Testis (tissue), 3 donors: ENCODE measurements around the gene FERMT1. TPM values are rescaled to one million over a fixed set of nuclear protein-coding genes. Genes with fewer than 3 reads are reported as not detected.
"Not testable (repeated sequence)": the region's sequence is repeated elsewhere in the genome, so short reads cannot be mapped to it uniquely, and the experiment has no call there.

Experiments
- DNase-seq: peaks from one replicate; pipeline ENCODE4 v3.0.0-alpha.2; 2019
- H3K27ac ChIP-seq, 2 donors: fragments of 200-600 bp; sonication (generic); one replicate each; pipeline ENCODE4 v1.5.1; 2019
- H3K27me3 ChIP-seq: fragments of 200-600 bp; sonication (generic); one replicate; pipeline ENCODE4 v1.5.1; 2019
- H3K36me3 ChIP-seq: fragments of 200-600 bp; sonication (generic); one replicate; pipeline ENCODE4 v1.5.1; 2017; ENCODE audit warnings: low read depth; ENCODE audit errors: missing control alignments
- H3K4me1 ChIP-seq: fragments of 200-600 bp; sonication (generic); one replicate; pipeline ENCODE4 v1.5.1; 2019
- H3K4me3 ChIP-seq, 2 donors: fragments of 200-600 bp; sonication (generic); one replicate each; pipeline ENCODE4 v1.5.1; 2017 to 2019
- H3K9me3 ChIP-seq: fragments of 200-600 bp; sonication (generic); one replicate; pipeline ENCODE4 v1.5.1; 2017
- POLR2A ChIP-seq: fragments of 450-650 bp; IDR thresholded peaks from one replicate; pipeline ENCODE4 v1.6.1; 2017; ENCODE audit warnings: antibody characterized with exemption, mild to moderate bottlenecking, moderate library complexity
- WGBS, 2 donors: methylation state at CpG; one replicate each; pipeline ENCODE4 v1.1.5; 2018; 5-methylcytosine and 5-hydroxymethylcytosine counted together
- intact Hi-C: fragments of 100-400 bp; cut with DNase I; formaldehyde crosslinking; loops from one replicate; pipeline ENCODE4 v1.15.1; 2023; ENCODE audit warnings: low total_unique reads
- polyA plus RNA-seq: library from polyadenylated mRNA; stranded (reverse); fragments of 350-450 nt; fragmentation: Illumina TruSeq; extraction: RNeasy Lipid Tissue Mini Kit (QIAGEN cat#74804); gene quantifications from one replicate; pipeline ENCODE4 v1.2.3, GENCODE V29; 2014; ENCODE audit warnings: low read depth, low replicate concordance; ENCODE audit not compliant: insufficient read depth
- total RNA-seq, 2 donors: library from RNA; depleted of rRNA; stranded (reverse); fragments of >200 nt; gene quantifications; one replicate each; pipeline ENCODE4 v1.2.3, GENCODE V29; 2016
- TF ChIP-seq, protein P1 (sequence below), 3 experiments: fragments of 450-650 bp in 2 of 3; fragments of 200-600 bp in 1 of 3; sonication (generic) in 1 of 3; IDR thresholded peaks; one replicate each; pipeline ENCODE4 v1.5.1; 2016 to 2019; ENCODE audit warnings: antibody characterized with exemption in 3 of 3, mild to moderate bottlenecking in 2 of 3, moderate library complexity in 1 of 3

Gene FERMT1
- total and polyA plus RNA-seq, 3 donors from 2014 or later = 1.8 to 5.7 (median 2.5) TPM

GRCh38 chr20:6038256-6038655 is 84.6 kb downstream of the FERMT1 start:
- H3K9me3 ChIP-seq = no peaks in the 10 kb centered on the region
- DNase-seq = no peak
- no peaks in the 10 kb centered on the region for H3K27me3 ChIP-seq
- no peak for TF ChIP-seq POLR2A
- TF ChIP-seq, protein P1, sequence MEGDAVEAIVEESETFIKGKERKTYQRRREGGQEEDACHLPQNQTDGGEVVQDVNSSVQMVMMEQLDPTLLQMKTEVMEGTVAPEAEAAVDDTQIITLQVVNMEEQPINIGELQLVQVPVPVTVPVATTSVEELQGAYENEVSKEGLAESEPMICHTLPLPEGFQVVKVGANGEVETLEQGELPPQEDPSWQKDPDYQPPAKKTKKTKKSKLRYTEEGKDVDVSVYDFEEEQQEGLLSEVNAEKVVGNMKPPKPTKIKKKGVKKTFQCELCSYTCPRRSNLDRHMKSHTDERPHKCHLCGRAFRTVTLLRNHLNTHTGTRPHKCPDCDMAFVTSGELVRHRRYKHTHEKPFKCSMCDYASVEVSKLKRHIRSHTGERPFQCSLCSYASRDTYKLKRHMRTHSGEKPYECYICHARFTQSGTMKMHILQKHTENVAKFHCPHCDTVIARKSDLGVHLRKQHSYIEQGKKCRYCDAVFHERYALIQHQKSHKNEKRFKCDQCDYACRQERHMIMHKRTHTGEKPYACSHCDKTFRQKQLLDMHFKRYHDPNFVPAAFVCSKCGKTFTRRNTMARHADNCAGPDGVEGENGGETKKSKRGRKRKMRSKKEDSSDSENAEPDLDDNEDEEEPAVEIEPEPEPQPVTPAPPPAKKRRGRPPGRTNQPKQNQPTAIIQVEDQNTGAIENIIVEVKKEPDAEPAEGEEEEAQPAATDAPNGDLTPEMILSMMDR (IDR thresholded peaks at IDR 0.05) = no peak
- H3K4me1 ChIP-seq = peaks cover 3% of the 10 kb centered on the region
- 79 to 93% methylated on average over 3 of the region's 3 CpGs for WGBS, 2 donors
- H3K27ac ChIP-seq = no peak overlapping the region
- H3K4me3 ChIP-seq = no peak overlapping the region
- no peaks in the 10 kb centered on the region for H3K36me3 ChIP-seq
- intact Hi-C loops = no loop called here

DNA sequence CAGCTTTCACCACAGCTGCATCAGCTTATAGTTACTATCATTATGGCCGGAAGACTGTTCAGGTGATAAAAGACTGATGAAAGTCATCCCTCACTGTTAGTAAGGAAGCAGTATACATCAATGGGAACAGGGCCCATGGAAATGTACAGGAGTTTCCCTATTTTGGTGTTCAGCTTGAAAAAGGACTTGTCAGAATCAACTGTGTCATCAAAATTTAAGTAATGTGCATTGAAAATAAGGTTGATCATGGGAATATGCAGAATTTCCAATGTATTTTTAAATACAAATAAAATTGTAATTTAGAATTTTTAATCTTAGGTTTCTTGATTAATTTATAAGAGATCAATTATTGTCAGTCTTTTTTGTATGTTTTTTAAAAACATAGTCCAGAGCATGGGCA is 85.7 kb downstream of the FERMT1 start:
- H3K27me3 ChIP-seq = no peaks in the 10 kb centered on the region
- no peaks in the 10 kb centered on the region for H3K9me3 ChIP-seq
- intact Hi-C loops = no loop called here
- H3K27ac ChIP-seq = no peak overlapping the region
- no peak overlapping the region for H3K4me3 ChIP-seq
- TF ChIP-seq, protein P1 (IDR thresholded peaks at IDR 0.05) = no peak
- no peak for TF ChIP-seq POLR2A
- DNase-seq = no peak
- H3K4me1 ChIP-seq = peaks cover 3% of the 10 kb centered on the region
- WGBS, 2 donors = 88 to 100% methylated on average over 1 of the region's 1 CpG
- H3K36me3 ChIP-seq = no peaks in the 10 kb centered on the region

- H3K27me3 ChIP-seq = no peaks in the 10 kb centered on the region
- intact Hi-C loops = no loop called here
- H3K27ac ChIP-seq = no peak overlapping the region
- no peak overlapping the region for H3K4me3 ChIP-seq
- peaks cover 3% of the 10 kb centered on the region for H3K4me1 ChIP-seq
- no peaks in the 10 kb centered on the region for H3K36me3 ChIP-seq
- H3K9me3 ChIP-seq = no peaks in the 10 kb centered on the region
- WGBS, 2 donors = 93 to 96% methylated on average over 4 of the region's 4 CpGs
- TF ChIP-seq POLR2A = no peak
- TF ChIP-seq, protein P1 (IDR thresholded peaks at IDR 0.05) = no peak
- no peak for DNase-seq
These were observed 86.6 kb downstream of the FERMT1 start for GRCh38 chr20:6036213-6036612.

DNA sequence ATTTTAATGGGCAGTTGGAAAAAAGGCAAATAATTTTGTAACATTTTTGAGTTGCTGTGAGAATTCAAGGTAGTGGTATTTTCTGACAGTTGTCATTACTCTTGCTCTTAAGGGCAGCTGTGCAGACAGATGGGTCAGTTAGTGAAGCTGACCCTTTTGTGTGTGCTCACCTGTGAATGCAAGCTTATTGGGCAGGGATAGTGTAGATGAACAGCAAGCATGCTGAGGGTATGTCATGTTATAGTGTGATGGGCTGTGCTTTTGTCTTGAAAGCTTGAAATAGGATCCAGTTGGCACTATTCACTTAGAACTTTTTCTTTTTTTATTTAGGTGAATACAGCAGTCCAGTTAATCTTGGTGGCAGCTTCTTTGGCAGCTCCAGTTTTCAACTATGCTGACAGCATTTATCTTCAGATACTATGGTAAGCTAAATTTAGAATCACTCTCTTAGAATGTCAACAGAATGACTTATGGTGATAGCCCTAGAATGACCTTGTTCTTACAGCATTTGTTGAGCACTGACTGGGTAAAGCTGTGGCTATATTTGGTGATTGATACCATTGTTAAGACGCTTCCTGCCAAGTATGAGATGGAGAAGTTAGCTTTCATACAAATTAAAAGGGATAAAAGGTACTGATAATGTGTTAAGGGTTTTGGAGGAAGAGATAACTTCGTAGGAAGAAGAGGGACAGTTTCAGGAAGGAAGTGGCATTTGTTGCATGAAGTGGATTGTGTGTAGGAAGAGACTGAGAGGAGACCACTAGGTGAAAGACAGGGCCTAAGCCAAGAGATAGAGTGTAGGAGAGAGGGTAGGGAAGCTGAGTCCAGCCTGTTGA is 88.5 kb downstream of the FERMT1 start:
- no peaks in the 10 kb centered on the region for H3K9me3 ChIP-seq
- no peak overlapping the region for H3K4me3 ChIP-seq
- peak overlapping the region in 1 of 2 donors; percentile 32 for H3K27ac ChIP-seq
- H3K4me1 ChIP-seq = peaks cover 19% of the 10 kb centered on the region
- no peaks in the 10 kb centered on the region for H3K27me3 ChIP-seq
- no peaks in the 10 kb centered on the region for H3K36me3 ChIP-seq
- no peak for DNase-seq
- WGBS, 2 donors = 42 to 52% methylated on average over 2 of the region's 2 CpGs
- TF ChIP-seq, protein P1 (IDR thresholded peaks at IDR 0.05) = no peak
- no peak for TF ChIP-seq POLR2A
- intact Hi-C loops = no loop called here

DNA sequence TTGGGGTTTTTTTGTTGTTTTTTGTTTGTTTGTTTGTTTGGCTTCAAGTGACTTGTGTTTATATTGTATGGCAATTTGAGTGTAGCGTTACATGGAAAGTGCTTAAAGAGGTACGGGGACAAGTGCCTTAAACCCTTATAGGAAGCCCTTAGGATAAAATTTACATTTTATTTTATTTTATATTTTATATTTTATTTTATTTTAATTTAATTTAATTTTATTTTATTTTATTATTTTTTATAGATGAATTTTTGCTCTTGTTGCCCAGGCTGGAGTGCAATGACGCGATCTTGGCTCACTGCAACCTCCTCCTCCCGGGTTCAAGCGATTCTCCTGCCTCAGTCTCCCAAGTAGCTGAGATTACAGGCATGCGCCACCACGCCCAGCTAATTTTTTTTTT is 89.9 kb downstream of the FERMT1 start:
- intact Hi-C loops, H3K27ac ChIP-seq, H3K27me3 ChIP-seq, H3K4me3 ChIP-seq, H3K9me3 ChIP-seq, DNase-seq, H3K36me3 ChIP-seq: not testable (repeated sequence)
- H3K4me1 ChIP-seq = peaks cover 29% of the 10 kb centered on the region
- WGBS, 2 donors = 95 to 97% methylated on average over 8 of the region's 8 CpGs
